Lower leg skin (tissue), 4 donors: Measurements from ENCODE around the gene MGRN1. TPM values are rescaled to one million over a fixed set of nuclear protein-coding genes. Genes with fewer than 3 reads are reported as not detected.

Experiments used
- DNase-seq, 2 donors: peaks; one replicate each; pipeline ENCODE4 v3.0.0-alpha.2; 2019; ENCODE audit warnings: low spot score in 2 of 2
- H3K4me3 ChIP-seq: fragments of 200-600 bp; sonication (generic); 2 replicates; pipeline ENCODE4 v1.5.1; 2017; ENCODE audit warnings: mild to moderate bottlenecking, low read depth; ENCODE audit not compliant: poor library complexity, severe bottlenecking
- POLR2A ChIP-seq, 2 donors: fragments of 450-650 bp; IDR thresholded peaks; one replicate each; pipeline ENCODE4 v1.6.1; 2016 to 2017; ENCODE audit warnings: antibody characterized with exemption in 2 of 2, mild to moderate bottlenecking in 1 of 2, moderate library complexity in 1 of 2
- WGBS, 2 donors: methylation state at CpG; one replicate each; pipeline ENCODE4 v1.1.5; 2018; 5-methylcytosine and 5-hydroxymethylcytosine counted together
- intact Hi-C: fragments of 100-400 bp; cut with DNase I; formaldehyde crosslinking; loops from one replicate; pipeline ENCODE4 v1.15.0; 2023; ENCODE audit warnings: low total_unique reads
- total RNA-seq, 4 donors: library from RNA; depleted of rRNA; stranded (reverse); fragments of >200 nt; gene quantifications; one replicate each; pipeline ENCODE4 v1.1.0, GENCODE V29; 2016
- TF ChIP-seq, protein P1 (sequence below), 3 donors: fragments of 450-650 bp; IDR thresholded peaks; one replicate each; pipeline ENCODE4 v1.5.1; 2016; ENCODE audit warnings: antibody characterized with exemption in 3 of 3, mild to moderate bottlenecking in 3 of 3, moderate library complexity in 2 of 3

Gene MGRN1
- total RNA-seq, 4 donors from 2014 or later: 35.3 to 53.4 (median 40.1) TPM

GRCh38 chr16:4704913-4705312 is 80.3 kb downstream of the MGRN1 start:
- TF ChIP-seq, protein P1, sequence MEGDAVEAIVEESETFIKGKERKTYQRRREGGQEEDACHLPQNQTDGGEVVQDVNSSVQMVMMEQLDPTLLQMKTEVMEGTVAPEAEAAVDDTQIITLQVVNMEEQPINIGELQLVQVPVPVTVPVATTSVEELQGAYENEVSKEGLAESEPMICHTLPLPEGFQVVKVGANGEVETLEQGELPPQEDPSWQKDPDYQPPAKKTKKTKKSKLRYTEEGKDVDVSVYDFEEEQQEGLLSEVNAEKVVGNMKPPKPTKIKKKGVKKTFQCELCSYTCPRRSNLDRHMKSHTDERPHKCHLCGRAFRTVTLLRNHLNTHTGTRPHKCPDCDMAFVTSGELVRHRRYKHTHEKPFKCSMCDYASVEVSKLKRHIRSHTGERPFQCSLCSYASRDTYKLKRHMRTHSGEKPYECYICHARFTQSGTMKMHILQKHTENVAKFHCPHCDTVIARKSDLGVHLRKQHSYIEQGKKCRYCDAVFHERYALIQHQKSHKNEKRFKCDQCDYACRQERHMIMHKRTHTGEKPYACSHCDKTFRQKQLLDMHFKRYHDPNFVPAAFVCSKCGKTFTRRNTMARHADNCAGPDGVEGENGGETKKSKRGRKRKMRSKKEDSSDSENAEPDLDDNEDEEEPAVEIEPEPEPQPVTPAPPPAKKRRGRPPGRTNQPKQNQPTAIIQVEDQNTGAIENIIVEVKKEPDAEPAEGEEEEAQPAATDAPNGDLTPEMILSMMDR (IDR thresholded peaks at IDR 0.05): no peak
- no peak for TF ChIP-seq POLR2A (IDR thresholded peaks at IDR 0.05)
- intact Hi-C loops: no loop called here
- no peak overlapping the region for H3K4me3 ChIP-seq
- WGBS, 2 donors: 92 to 94% methylated on average over 14 of the region's 14 CpGs
- no peak for DNase-seq

- intact Hi-C loops: no loop called here
- DNase-seq: no peak
- 82 to 86% methylated on average over 7 of the region's 7 CpGs for WGBS, 2 donors
- no peak overlapping the region for H3K4me3 ChIP-seq
- TF ChIP-seq POLR2A (IDR thresholded peaks at IDR 0.05): no peak
- TF ChIP-seq, protein P1 (IDR thresholded peaks at IDR 0.05): no peak
Observed at GRCh38 chr16:4706871-4707270, 82.2 kb downstream of the MGRN1 start.

DNA sequence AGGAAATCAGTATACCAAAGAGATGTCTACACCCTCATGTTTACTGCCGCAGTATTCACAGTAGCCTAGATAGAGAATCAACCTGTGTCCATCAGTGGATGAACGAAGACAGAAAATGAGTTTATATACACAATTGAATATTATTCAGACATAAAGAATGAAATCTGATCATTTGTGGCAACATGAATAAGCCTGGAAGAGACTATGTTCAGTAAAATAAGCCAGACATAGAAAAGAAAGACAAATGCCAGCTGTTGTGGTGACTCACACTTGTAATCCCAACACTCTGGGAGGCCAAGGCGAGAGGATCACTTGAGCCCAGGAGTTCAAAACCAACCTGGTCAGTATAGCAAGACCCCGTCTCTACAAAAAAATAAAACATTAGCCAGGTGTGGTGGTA is 84.9 kb downstream of the MGRN1 start:
- DNase-seq: no peak
- WGBS, 2 donors: 95 to 97% methylated on average over 4 of the region's 4 CpGs
- no peak overlapping the region for H3K4me3 ChIP-seq
- intact Hi-C loops: no loop called here
- TF ChIP-seq, protein P1 (IDR thresholded peaks at IDR 0.05): no peak
- TF ChIP-seq POLR2A (IDR thresholded peaks at IDR 0.05): no peak

GRCh38 chr16:4713663-4714501 is 89.3 kb downstream of the MGRN1 start:
- no peak overlapping the region for H3K4me3 ChIP-seq
- DNase-seq: no peak
- intact Hi-C loops: no loop called here
- no peak for TF ChIP-seq POLR2A (IDR thresholded peaks at IDR 0.05)
- TF ChIP-seq, protein P1 (IDR thresholded peaks at IDR 0.05): no peak
- 88 to 91% methylated on average over 18 of the region's 18 CpGs for whole genome bisulfite sequencing, 2 donors

GRCh38 chr16:4714996-4715395 is 90.4 kb downstream of the MGRN1 start:
- intact Hi-C loops: no loop called here
- TF ChIP-seq POLR2A (IDR thresholded peaks at IDR 0.05): no peak
- TF ChIP-seq, protein P1 (IDR thresholded peaks at IDR 0.05): no peak
- no peak overlapping the region for H3K4me3 ChIP-seq
- WGBS, 2 donors: 79 to 85% methylated on average over 2 of the region's 2 CpGs
- no peak for DNase-seq
